GM12875 (cell line): ENCODE data around the gene SHROOM3.

Source experiments
- H3K4me3 ChIP-seq: one replicate; pipeline ENCODE4 v1.5.1; 2011; ENCODE audit warnings: low read depth, low read length, control low read depth
- TF ChIP-seq, protein P1 (sequence below): IDR thresholded peaks from 2 replicates; pipeline ENCODE4 v1.5.1; 2011; ENCODE audit warnings: low read depth, mild to moderate bottlenecking, control low read depth, inconsistent platforms, low read length, moderate library complexity, borderline replicate concordance; ENCODE audit not compliant: insufficient read depth

Gene SHROOM3

DNA sequence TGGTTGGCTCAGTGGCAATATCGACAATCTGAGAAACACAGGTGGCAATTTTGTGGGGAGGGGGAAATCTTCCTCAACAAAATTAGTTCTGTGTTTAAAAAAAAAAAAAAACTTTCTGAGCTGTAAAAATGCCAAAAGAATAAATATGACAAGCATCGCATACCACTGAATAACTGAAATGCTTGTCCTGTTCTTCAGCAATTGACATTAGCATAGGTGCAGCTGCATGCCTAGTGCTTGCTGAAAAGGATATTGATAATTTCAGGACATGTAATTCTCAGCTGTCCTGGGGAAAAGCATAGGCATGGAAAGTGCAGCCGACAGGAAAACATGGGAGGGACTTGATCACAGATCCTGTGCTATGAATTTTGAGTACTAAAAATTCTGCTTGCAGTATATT is 315.7 kb downstream of the SHROOM3 start:
- TF ChIP-seq, protein P1, sequence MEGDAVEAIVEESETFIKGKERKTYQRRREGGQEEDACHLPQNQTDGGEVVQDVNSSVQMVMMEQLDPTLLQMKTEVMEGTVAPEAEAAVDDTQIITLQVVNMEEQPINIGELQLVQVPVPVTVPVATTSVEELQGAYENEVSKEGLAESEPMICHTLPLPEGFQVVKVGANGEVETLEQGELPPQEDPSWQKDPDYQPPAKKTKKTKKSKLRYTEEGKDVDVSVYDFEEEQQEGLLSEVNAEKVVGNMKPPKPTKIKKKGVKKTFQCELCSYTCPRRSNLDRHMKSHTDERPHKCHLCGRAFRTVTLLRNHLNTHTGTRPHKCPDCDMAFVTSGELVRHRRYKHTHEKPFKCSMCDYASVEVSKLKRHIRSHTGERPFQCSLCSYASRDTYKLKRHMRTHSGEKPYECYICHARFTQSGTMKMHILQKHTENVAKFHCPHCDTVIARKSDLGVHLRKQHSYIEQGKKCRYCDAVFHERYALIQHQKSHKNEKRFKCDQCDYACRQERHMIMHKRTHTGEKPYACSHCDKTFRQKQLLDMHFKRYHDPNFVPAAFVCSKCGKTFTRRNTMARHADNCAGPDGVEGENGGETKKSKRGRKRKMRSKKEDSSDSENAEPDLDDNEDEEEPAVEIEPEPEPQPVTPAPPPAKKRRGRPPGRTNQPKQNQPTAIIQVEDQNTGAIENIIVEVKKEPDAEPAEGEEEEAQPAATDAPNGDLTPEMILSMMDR, result no peak
- H3K4me3 ChIP-seq, result no peak overlapping the region

DNA sequence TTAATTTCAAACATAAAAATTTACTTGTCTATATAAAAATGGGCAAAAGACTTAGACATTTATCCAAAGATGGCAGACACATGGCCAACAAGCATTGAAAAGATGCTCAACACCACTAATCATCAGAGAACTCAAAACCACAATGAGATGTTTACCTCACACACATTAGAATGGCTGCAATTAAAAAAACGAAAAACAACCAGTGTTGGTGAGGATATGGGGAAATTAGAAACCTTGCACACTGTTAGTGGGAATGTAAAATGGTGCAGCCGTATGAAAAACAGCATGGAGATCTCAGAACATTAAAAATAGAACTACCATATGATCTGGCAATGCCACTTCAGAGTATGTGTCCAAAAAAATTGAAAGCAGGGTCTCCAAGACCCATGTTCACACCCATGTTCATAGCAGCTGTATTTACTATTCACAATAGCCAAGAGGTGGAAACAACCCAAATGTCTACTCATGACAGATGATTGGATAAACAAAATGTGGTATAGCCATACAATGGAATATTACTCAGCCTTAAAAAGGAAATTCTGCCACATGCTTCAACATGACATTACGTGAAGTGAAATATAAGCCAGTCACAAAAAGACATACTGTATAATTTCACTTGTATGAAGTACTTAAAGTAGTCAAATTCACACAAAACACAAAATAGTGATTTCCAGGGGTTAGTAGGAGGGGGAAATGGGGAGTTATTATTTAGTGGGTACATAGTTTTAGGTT is 316.7 kb downstream of the SHROOM3 start:
- H3K4me3 ChIP-seq, result no peak overlapping the region
- TF ChIP-seq, protein P1, result no peak

DNA sequence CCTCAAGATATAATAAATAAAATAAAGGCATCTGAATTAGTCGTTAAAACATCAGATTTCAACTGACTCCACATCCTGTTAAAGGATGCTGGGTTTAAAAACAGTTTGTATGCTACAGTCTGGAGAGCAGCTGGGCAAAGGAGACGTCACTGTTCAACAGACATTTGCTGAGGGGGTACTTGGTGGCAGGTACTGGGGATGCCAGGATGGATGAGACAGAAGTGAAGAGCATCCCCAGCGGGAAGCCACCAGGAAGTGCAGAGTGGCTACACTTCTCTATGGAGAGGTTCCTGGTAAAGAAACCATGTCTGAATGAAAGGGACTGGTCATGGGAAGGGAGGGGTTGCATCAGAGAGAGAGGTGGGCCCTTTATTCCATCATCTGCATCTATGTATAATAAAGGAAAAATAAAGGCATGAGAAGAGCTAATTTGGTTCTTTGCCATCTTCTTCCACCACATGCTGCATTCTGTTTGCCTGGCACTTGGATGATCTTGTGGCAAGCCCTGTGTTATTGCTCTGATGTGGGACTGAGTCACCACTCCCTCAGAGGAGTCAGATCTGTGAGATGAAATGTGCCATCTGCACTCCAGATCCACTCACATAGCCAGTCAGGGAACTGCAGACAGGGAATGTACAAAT is 318.0 kb downstream of the SHROOM3 start:
- H3K4me3 ChIP-seq, result no peak overlapping the region
- TF ChIP-seq, protein P1, result no peak

DNA sequence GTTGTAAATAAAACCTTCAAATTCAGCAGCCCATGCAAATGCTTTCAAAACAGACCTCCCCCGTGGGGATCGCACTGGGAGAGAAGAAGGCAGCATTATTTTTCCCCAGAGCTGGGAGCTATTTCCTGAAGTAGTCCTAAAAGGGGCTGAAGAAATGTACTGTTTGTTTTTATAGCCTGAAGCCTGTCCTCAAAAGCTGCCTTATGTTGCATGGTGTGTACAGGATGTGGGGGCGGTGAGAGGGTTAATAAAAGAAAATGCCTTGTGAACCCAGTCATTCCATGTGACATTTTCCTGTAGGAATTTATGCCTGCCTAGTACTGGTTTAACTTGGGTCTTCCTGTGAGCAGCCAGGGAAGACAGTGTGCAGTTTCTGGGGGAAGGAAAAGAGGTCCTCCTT is 318.8 kb downstream of the SHROOM3 start:
- TF ChIP-seq, protein P1, result no peak
- H3K4me3 ChIP-seq, result no peak overlapping the region

DNA sequence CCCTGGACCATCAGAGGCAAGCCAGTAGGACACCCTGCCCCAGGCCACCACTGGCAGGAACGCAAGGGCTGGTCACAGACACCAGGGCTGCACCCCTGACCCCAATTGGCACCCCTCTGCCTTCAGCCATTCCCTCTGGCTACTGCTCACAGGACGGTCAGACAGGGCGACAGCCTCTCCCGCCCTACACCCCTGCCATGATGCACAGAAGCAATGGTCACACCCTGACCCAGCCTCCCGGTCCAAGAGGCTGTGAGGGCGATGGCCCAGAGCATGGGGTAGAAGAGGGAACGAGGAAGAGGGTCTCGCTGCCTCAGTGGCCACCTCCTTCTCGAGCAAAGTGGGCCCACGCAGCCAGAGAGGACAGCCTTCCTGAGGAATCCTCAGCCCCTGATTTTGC is 319.4 kb downstream of the SHROOM3 start:
- H3K4me3 ChIP-seq, result no peak overlapping the region
- TF ChIP-seq, protein P1, result no peak

DNA sequence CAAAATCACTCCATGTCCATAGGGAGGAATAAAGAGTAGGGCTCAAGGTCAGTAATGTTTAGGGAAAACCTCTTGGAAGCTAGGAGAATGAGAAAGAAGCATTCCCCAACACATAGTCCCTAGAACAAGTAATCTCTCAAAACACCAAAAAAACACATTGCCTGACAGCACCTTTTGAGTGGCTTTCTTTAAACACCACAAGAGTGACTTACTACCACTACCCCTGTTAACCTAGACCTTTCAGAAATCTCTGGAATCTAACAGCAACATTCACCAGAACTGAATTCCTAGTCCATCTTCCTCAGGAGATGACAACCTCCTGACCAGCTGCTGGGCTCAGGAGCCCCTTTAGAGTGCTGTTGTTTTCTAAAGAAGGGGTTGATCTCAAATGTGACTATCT is 320.7 kb downstream of the SHROOM3 start:
- TF ChIP-seq, protein P1, result no peak
- H3K4me3 ChIP-seq, result no peak overlapping the region

DNA sequence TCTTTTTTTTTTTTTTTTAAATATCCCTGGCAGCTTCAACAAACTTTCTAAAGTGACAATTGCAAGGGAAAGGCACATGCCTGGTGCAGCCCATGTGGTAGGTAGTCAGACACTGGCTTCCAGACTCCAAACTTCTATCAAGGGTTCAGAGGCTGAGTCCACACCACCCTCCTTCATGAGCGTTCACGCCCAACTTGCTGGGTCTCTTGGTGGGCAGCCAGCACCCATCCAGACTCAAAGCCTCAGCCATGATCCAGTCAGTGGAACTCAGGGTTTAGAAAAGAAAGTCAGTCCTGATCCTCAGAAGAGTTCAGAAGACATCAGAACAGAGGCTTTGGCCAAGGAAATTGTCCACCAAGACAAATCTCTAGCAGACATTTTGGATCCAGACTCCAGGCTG is 321.4 kb downstream of the SHROOM3 start:
- TF ChIP-seq, protein P1, result no peak
- H3K4me3 ChIP-seq, result no peak overlapping the region
